Body of pancreas (tissue), 4 donors: ENCODE results near the gene PAK6. TPM values are rescaled to one million over a fixed set of nuclear protein-coding genes. Genes with fewer than 3 reads are reported as not detected.

ENCODE experiments used
- ATAC-seq: fragments of 150-250 bp; one replicate; pipeline ENCODE4 v1.9.1; 2016
- DNase-seq, 4 donors: peaks; one replicate each; pipeline ENCODE4 v3.0.0-alpha.2; 2019
- H3K27ac ChIP-seq, 4 donors: fragments of 200-600 bp; sonication (generic); 1 replicate in 3 of 4; 2 replicates in 1 of 4; pipeline versions ENCODE4 v1.5.1 to v1.6.1; 2016 to 2019; ENCODE audit warnings: mild to moderate bottlenecking in 1 of 4, mixed read lengths in 1 of 4, moderate library complexity in 1 of 4
- H3K27me3 ChIP-seq, 2 donors: fragments of 200-600 bp; sonication (generic); one replicate each; pipeline ENCODE4 v1.6.0; 2016; ENCODE audit warnings: mild to moderate bottlenecking in 1 of 2
- H3K36me3 ChIP-seq, 2 donors: fragments of 200-600 bp; sonication (generic); replicated peaks in 1 of 2; 2 replicates each; pipeline ENCODE4 v1.5.1; 2016; ENCODE audit warnings: low read depth in 2 of 2; ENCODE audit not compliant: insufficient read depth in 1 of 2
- H3K4me1 ChIP-seq: fragments of 200-600 bp; sonication (generic); one replicate; pipeline ENCODE4 v1.6.0; 2016
- H3K4me3 ChIP-seq, 2 donors: fragments of 200-600 bp; sonication (generic); 1 replicate in 1 of 2; 2 replicates in 1 of 2; pipeline ENCODE4 v1.5.1; 2016 to 2019
- H3K9me3 ChIP-seq, 3 donors: fragments of 200-600 bp; sonication (generic); 1 replicate in 2 of 3; 2 replicates in 1 of 3; pipeline ENCODE4 v1.5.1; 2016
- CTCF ChIP-seq, 7 experiments: fragments of 450-650 bp in 4 of 7; fragments of 200-600 bp in 3 of 7; sonication (generic) in 3 of 7; IDR thresholded peaks; one replicate each; pipeline ENCODE4 v1.5.1; 2016 to 2019; ENCODE audit warnings: antibody characterized with exemption in 7 of 7
- POLR2A ChIP-seq, 3 donors: fragments of 450-650 bp; IDR thresholded peaks; one replicate each; pipeline ENCODE4 v1.6.1; 2016; ENCODE audit warnings: antibody characterized with exemption in 3 of 3, mild to moderate bottlenecking in 2 of 3
- WGBS, 2 donors: methylation state at CpG; one replicate each; pipeline ENCODE4 v1.1.5; 2017; 5-methylcytosine and 5-hydroxymethylcytosine counted together
- intact Hi-C: fragments of 100-400 bp; cut with DNase I; formaldehyde crosslinking; loops from one replicate; pipeline ENCODE4 v1.15.1; 2023
- total RNA-seq, 2 donors: library from RNA; depleted of rRNA; stranded (reverse); fragments of >200 nt; gene quantifications; one replicate each; pipeline ENCODE4 v1.1.0, GENCODE V29; 2016

PAK6 gene
- total RNA-seq, 2 donors from 2014 or later, result 14.8 to 22.4 TPM

GRCh38 chr15:40252438-40253166 lies 13.7 kb downstream of the PAK6 start:
- Histone ChIP-seq H3K9me3 (no peaks in the 10 kb centered on the region), H3K36me3 (no peaks in the 10 kb centered on the region), H3K4me1 (peaks cover 36% of the 10 kb centered on the region), H3K27me3 (no peaks in the 10 kb centered on the region), H3K4me3 (peak overlapping the region; percentile 47 to 60), H3K27ac (peak overlapping the region; percentile 13 to 69 (median 62))
- 1 to 10% methylated on average over 6 to 82 of the region's 82 CpGs for WGBS, 2 donors
- peak; percentile 77 for ATAC-seq
- TF ChIP-seq CTCF (IDR thresholded peaks at IDR 0.05) (no peak), POLR2A (IDR thresholded peaks at IDR 0.05) (peak; percentile 39 to 55 (median 52))
- intact Hi-C loops, result no loop called here
- DNase-seq, result peak; percentile 63 to 78 (median 67)

DNA sequence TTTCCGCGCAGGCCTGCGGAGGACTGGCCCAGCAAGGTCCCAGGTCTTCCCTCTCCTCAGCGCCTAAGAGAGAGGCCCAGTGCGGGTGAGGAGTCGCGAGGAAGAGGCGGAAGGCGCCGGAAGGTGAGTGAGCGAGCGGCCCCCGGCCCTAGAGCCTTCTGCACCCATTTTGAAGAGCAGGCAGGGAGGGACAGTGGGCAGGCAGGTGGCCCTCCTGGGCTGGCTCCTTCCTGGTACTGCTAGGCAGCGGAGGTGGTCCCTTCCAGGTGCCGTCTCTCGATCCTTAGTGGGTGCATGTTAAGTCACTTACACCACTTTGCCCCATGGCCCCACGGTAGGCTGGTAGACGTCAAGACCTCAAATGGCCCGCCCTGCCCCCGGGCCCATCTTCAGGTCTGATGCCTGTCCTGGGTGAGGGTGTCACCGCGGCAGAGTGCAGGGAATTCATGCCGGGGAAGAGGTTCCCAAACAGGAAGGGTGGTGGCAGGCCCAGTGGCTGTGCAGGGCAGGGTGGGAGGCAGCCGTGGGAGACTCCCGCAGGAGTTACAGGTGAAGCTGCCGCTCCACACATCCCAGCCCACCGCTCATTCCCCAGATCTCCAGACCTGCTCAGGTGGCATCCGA lies 14.4 kb downstream of the PAK6 start:
- intact Hi-C loops, result no loop called here
- peak overlapping the region in 3 of 4 donors; percentile 57 to 69 (median 67) for H3K27ac ChIP-seq
- TF ChIP-seq POLR2A (IDR thresholded peaks at IDR 0.05), result no peak
- no peak for TF ChIP-seq CTCF (IDR thresholded peaks at IDR 0.05)
- H3K4me1 ChIP-seq, result peaks cover 36% of the 10 kb centered on the region
- H3K4me3 ChIP-seq, result peak overlapping the region; percentile 47 to 60
- H3K9me3 ChIP-seq, result no peaks in the 10 kb centered on the region
- WGBS, 2 donors, result 28 to 31% methylated on average over 5 to 28 of the region's 28 CpGs
- DNase-seq (no peak), ATAC-seq (no peak)
- no peaks in the 10 kb centered on the region for H3K36me3 ChIP-seq
- no peaks in the 10 kb centered on the region for H3K27me3 ChIP-seq

- no peak for DNase-seq
- no peaks in the 10 kb centered on the region for H3K9me3 ChIP-seq
- peaks cover 36% of the 10 kb centered on the region for H3K4me1 ChIP-seq
- H3K4me3 ChIP-seq, result no peak overlapping the region
- TF ChIP-seq CTCF (IDR thresholded peaks at IDR 0.05) (no peak), POLR2A (IDR thresholded peaks at IDR 0.05) (no peak)
- no peaks in the 10 kb centered on the region for H3K27me3 ChIP-seq
- 88 to 92% methylated on average over 3 of the region's 3 CpGs for WGBS, 2 donors
- ATAC-seq, result no peak
- H3K36me3 ChIP-seq, result no peaks in the 10 kb centered on the region
- H3K27ac ChIP-seq, result no peak overlapping the region
- intact Hi-C loops, result no loop called here
Observed at GRCh38 chr15:40254452-40254851, 15.6 kb downstream of the PAK6 start.

DNA sequence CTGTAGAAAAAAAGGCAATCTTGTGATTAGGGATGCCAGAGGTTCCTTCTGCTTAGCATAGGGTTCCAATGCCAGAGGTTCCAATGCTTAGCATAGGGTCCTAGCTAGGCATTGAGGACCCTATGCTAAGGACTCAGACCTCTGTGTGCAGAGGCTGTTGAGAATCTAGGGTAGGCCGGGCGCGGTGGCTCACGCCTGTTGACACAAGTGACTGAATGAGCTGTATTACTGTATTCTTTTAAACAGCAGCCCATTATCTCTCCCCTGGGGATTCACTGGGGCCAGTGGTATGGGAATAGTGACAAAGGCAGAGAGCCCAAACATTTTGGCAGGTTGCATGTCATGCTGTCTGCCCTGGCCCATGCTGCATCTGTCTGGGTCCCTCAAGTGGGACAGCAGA lies 16.2 kb downstream of the PAK6 start:
- ATAC-seq (no peak), DNase-seq (no peak)
- no peak overlapping the region for H3K27ac ChIP-seq
- no peak for TF ChIP-seq POLR2A (IDR thresholded peaks at IDR 0.05)
- no peak for TF ChIP-seq CTCF (IDR thresholded peaks at IDR 0.05)
- H3K36me3 ChIP-seq, result no peaks in the 10 kb centered on the region
- H3K4me1 ChIP-seq, result peaks cover 36% of the 10 kb centered on the region
- intact Hi-C loops, result no loop called here
- H3K9me3 ChIP-seq, result no peaks in the 10 kb centered on the region
- H3K27me3 ChIP-seq, result no peaks in the 10 kb centered on the region
- no peak overlapping the region for H3K4me3 ChIP-seq
- WGBS, 2 donors, result 82 to 98% methylated on average over 4 of the region's 4 CpGs
